Measurements from ENCODE around the gene SST. TPM values are rescaled to one million over a fixed set of nuclear protein-coding genes. Genes with fewer than 3 reads are reported as not detected.

SST gene
- total and polyA plus RNA-seq, 8 donors, result 91.5 to 13,953 (median 211) TPM

DNA sequence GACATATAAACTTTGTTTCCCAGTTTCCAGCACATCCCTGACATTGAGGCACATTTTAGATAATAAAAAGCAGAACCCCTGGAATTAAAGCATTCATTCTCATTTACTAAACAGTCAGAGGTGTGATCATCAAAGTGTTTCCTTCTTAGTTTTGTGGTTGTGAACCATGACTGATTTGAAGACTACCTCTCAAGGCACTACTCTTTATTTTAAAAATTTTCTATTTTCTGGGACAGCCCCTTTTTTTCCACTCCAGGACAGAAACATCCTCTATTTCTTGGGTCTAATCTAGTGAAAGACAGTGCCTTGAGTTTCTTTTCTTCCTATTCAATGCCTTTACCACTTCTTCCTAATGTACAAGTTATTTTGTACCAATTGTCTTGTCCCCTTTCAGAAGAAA, 5.2 kb downstream of the SST start:
- H3K9me3 ChIP-seq, result no peaks in the 10 kb centered on the region
- FAIRE-seq (no peak), DNase-seq (no peak), ATAC-seq (no peak)
- no peaks in the 10 kb centered on the region for H3K4me1 ChIP-seq
- H3K36me3 ChIP-seq, result no peaks in the 10 kb centered on the region
- peaks cover 0 to 6% (median 0%) of the 10 kb centered on the region in 4 donors for H3K27me3 ChIP-seq
- no peak overlapping the region for H3K27ac ChIP-seq
- TF ChIP-seq, protein P1, sequence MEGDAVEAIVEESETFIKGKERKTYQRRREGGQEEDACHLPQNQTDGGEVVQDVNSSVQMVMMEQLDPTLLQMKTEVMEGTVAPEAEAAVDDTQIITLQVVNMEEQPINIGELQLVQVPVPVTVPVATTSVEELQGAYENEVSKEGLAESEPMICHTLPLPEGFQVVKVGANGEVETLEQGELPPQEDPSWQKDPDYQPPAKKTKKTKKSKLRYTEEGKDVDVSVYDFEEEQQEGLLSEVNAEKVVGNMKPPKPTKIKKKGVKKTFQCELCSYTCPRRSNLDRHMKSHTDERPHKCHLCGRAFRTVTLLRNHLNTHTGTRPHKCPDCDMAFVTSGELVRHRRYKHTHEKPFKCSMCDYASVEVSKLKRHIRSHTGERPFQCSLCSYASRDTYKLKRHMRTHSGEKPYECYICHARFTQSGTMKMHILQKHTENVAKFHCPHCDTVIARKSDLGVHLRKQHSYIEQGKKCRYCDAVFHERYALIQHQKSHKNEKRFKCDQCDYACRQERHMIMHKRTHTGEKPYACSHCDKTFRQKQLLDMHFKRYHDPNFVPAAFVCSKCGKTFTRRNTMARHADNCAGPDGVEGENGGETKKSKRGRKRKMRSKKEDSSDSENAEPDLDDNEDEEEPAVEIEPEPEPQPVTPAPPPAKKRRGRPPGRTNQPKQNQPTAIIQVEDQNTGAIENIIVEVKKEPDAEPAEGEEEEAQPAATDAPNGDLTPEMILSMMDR (IDR thresholded peaks at IDR 0.05), result no peak
- intact Hi-C loops (cut with DNase I), result no loop called here
- no peak overlapping the region for H3K4me3 ChIP-seq

GRCh38 chr3:187662848-187663409, 7.3 kb downstream of the SST start:
- H3K4me3 ChIP-seq, result no peak overlapping the region
- no peak for DNase-seq
- WGBS, 2 donors, result 66 to 67% methylated on average over 5 of the region's 5 CpGs
- H3K27ac ChIP-seq, result no peak overlapping the region
- H3K9me3 ChIP-seq, result no peaks in the 10 kb centered on the region
- TF ChIP-seq, protein P1 (IDR thresholded peaks at IDR 0.05), result no peak
- intact Hi-C loops (cut with DNase I), result no loop called here
- H3K27me3 ChIP-seq, result no peaks in the 10 kb centered on the region
- no peaks in the 10 kb centered on the region for H3K4me1 ChIP-seq
- ATAC-seq, result no peak
- no peaks in the 10 kb centered on the region for H3K36me3 ChIP-seq
- FAIRE-seq, result no peak

DNA sequence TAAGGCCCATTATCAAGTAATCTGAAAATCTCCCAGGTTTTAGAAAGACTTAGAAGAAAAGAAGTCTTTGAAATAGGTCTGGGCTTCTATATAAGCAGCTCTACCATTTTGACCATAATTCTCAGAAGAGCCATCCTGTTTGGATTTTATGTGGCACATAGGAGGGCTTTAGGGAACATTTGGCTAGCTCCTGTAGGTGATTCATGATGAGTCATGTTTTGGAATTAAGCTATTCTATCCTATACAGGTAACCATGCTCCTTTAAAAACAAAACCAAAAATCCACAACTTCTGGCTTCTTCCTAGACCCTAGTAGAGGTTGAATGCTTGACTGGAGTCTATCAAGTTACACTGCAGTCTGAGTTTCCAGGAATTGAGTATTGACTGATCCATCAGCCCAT, 8.9 kb downstream of the SST start:
- ATAC-seq, result no peak
- TF ChIP-seq, protein P1 (IDR thresholded peaks at IDR 0.05), result no peak
- DNase-seq, result no peak
- Histone ChIP-seq H3K27me3 (no peaks in the 10 kb centered on the region), H3K36me3 (no peaks in the 10 kb centered on the region), H3K27ac (no peak overlapping the region), H3K9me3 (no peaks in the 10 kb centered on the region), H3K4me3 (no peak overlapping the region), H3K4me1 (no peaks in the 10 kb centered on the region)
- no peak for FAIRE-seq
- intact Hi-C loops (cut with DNase I), result no loop called here

GRCh38 chr3:187651282-187651681, 18.9 kb downstream of the SST start:
- ATAC-seq, result no peak
- no peaks in the 10 kb centered on the region for H3K27me3 ChIP-seq
- H3K4me3 ChIP-seq, result no peak overlapping the region
- H3K27ac ChIP-seq, result no peak overlapping the region
- DNase-seq, result no peak
- no peak for FAIRE-seq
- intact Hi-C loops (cut with DNase I), result no loop called here
- no peaks in the 10 kb centered on the region for H3K9me3 ChIP-seq
- TF ChIP-seq, protein P1 (IDR thresholded peaks at IDR 0.05), result no peak
- WGBS, 2 donors, result 50% methylated on average over 2 of the region's 2 CpGs
- H3K4me1 ChIP-seq, result no peaks in the 10 kb centered on the region
- H3K36me3 ChIP-seq, result no peaks in the 10 kb centered on the region

GRCh38 chr3:187648177-187648576, 22.0 kb downstream of the SST start:
- no peaks in the 10 kb centered on the region for H3K36me3 ChIP-seq
- intact Hi-C loops (cut with DNase I), result no loop called here
- no peaks in the 10 kb centered on the region for H3K9me3 ChIP-seq
- FAIRE-seq (no peak), DNase-seq (no peak), ATAC-seq (no peak)
- H3K4me1 ChIP-seq, result no peaks in the 10 kb centered on the region
- H3K27ac ChIP-seq, result no peak overlapping the region
- TF ChIP-seq, protein P1 (IDR thresholded peaks at IDR 0.05), result no peak
- 46 to 58% methylated on average over 2 of the region's 2 CpGs for WGBS, 2 donors
- H3K4me3 ChIP-seq, result no peak overlapping the region
- no peaks in the 10 kb centered on the region for H3K27me3 ChIP-seq
